ENCODE data around the gene DIABLO.

The DIABLO gene

GRCh38 chr12:122176473-122176872 is 49.4 kb downstream of the DIABLO start:
- 0 out of 2 replicates have a peak, but pooled peaks have one; percentile 15 for TF ChIP-seq CEBPB (IDR thresholded peaks at IDR 0.05)

DNA sequence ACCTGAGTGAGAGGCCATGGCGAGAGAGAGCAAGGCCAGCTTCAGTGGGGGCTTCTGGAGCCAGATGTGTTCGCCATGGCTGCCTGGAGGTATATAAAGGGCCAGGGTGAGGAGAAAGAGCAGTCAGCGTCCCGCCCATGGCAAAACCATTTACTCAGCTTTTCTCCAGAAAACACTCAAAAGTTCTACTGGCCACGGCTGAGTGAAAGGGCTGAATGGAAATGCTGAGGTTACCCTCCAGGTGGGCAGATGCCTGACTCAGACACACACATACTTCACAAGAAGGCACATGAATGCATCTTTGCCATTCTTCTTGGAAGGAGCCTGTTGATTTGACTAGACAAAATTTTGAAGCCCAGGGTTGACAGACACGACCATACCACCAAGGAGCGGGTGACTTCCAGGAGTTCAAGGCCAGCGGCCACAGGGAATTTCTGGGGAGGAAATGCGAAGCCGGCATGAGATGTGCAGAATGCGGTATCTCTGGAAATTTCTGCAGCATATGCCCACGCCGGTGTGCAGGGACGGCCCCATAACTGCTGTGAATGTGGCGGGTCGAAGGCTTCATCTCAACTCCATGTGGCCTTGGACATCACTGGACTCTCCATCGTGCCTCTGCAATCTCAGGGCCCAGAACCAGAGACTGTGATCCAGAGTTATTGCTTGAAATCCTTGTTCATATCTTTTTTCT is 51.6 kb downstream of the DIABLO start, which contains the start of gene IL31:
TSS of gene IL31 (minus strand) at position 67 of the 691 bp plus-strand sequence. CDS start at position 18, 49 bp downstream.
- TF ChIP-seq TCF12 (IDR thresholded peaks at IDR 0.05; ENCODE audit: low read depth), result no peak
- TF ChIP-seq RAD21 (IDR thresholded peaks at IDR 0.05; ENCODE audit: low read depth), result no peak
- TF ChIP-seq YY1 (IDR thresholded peaks at IDR 0.05; ENCODE audit: low read depth), result no peak
- no peak for TF ChIP-seq EGR1 (IDR thresholded peaks at IDR 0.05)
- TF ChIP-seq, protein P1, sequence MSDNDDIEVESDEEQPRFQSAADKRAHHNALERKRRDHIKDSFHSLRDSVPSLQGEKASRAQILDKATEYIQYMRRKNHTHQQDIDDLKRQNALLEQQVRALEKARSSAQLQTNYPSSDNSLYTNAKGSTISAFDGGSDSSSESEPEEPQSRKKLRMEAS (IDR thresholded peaks at IDR 0.05), result no peak
- no peak for TF ChIP-seq CEBPB (IDR thresholded peaks at IDR 0.05)
- TF ChIP-seq NFIC (IDR thresholded peaks at IDR 0.05), result no peak
- TF ChIP-seq ZBTB7A (IDR thresholded peaks at IDR 0.05; ENCODE audit: low read depth), result no peak
- TF ChIP-seq REST (IDR thresholded peaks at IDR 0.05; ENCODE audit: low read depth), result no peak
- TF ChIP-seq TAF1 (IDR thresholded peaks at IDR 0.05; ENCODE audit: low read depth), result no peak
- TF ChIP-seq, protein P2, sequence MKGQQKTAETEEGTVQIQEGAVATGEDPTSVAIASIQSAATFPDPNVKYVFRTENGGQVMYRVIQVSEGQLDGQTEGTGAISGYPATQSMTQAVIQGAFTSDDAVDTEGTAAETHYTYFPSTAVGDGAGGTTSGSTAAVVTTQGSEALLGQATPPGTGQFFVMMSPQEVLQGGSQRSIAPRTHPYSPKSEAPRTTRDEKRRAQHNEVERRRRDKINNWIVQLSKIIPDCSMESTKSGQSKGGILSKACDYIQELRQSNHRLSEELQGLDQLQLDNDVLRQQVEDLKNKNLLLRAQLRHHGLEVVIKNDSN (IDR thresholded peaks at IDR 0.05), result no peak
- no peak for TF ChIP-seq FOXM1 (IDR thresholded peaks at IDR 0.05; ENCODE audit: borderline replicate concordance, low read depth)
- TF ChIP-seq TEAD4 (IDR thresholded peaks at IDR 0.05), result no peak
- no peak for TF ChIP-seq CREB1 (IDR thresholded peaks at IDR 0.05; ENCODE audit: low read depth)
- no peak for TF ChIP-seq EP300 (IDR thresholded peaks at IDR 0.05; ENCODE audit: borderline replicate concordance)

GRCh38 chr12:122172262-122172939 is 53.5 kb downstream of the DIABLO start:
- TF ChIP-seq EP300 (IDR thresholded peaks at IDR 0.05; ENCODE audit: borderline replicate concordance) (no peak), FOXM1 (IDR thresholded peaks at IDR 0.05; ENCODE audit: borderline replicate concordance, low read depth) (no peak), RAD21 (IDR thresholded peaks at IDR 0.05; ENCODE audit: low read depth) (no peak), EGR1 (IDR thresholded peaks at IDR 0.05) (no peak)
- TF ChIP-seq, protein P2 (IDR thresholded peaks at IDR 0.05), result no peak

GRCh38 chr12:122171399-122171798 is 54.5 kb downstream of the DIABLO start:
- TF ChIP-seq FOXM1 (IDR thresholded peaks at IDR 0.05; ENCODE audit: borderline replicate concordance, low read depth) (no peak), YY1 (IDR thresholded peaks at IDR 0.05; ENCODE audit: low read depth) (no peak), CEBPB (IDR thresholded peaks at IDR 0.05) (no peak), CREB1 (IDR thresholded peaks at IDR 0.05; ENCODE audit: low read depth) (no peak)

DNA sequence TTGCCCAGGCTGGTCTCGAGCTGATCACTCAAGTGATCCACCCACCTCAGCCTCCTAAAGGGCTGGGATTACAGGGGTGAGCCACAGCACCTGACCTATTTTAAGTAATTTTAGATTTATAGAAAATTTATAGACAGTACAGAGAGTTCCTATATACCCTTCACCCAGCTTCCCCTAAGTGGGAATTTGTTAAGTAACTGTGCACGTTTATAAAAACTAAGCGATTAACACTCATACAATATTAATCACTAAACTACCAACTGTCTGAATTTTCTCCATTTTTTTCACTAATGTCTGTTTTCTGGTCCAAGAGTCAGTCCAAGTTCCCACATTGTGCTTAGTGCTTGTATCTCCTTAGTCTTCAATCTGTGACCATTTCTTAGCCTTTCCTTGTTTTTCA is 57.4 kb downstream of the DIABLO start:
- TF ChIP-seq, protein P1 (IDR thresholded peaks at IDR 0.05), result no peak
- TF ChIP-seq REST (IDR thresholded peaks at IDR 0.05; ENCODE audit: low read depth), result no peak
- no peak for TF ChIP-seq TAF1 (IDR thresholded peaks at IDR 0.05; ENCODE audit: low read depth)
- no peak for TF ChIP-seq NFIC (IDR thresholded peaks at IDR 0.05)
- TF ChIP-seq ZBTB7A (IDR thresholded peaks at IDR 0.05; ENCODE audit: low read depth), result no peak
- TF ChIP-seq CEBPB (IDR thresholded peaks at IDR 0.05), result no peak
- TF ChIP-seq EP300 (IDR thresholded peaks at IDR 0.05; ENCODE audit: borderline replicate concordance), result no peak
- TF ChIP-seq, protein P2 (IDR thresholded peaks at IDR 0.05), result no peak
- no peak for TF ChIP-seq TCF12 (IDR thresholded peaks at IDR 0.05; ENCODE audit: low read depth)
- no peak for TF ChIP-seq RAD21 (IDR thresholded peaks at IDR 0.05; ENCODE audit: low read depth)
- no peak for TF ChIP-seq CREB1 (IDR thresholded peaks at IDR 0.05; ENCODE audit: low read depth)
- no peak for TF ChIP-seq YY1 (IDR thresholded peaks at IDR 0.05; ENCODE audit: low read depth)
- TF ChIP-seq TEAD4 (IDR thresholded peaks at IDR 0.05), result no peak
- no peak for TF ChIP-seq FOXM1 (IDR thresholded peaks at IDR 0.05; ENCODE audit: borderline replicate concordance, low read depth)
- no peak for TF ChIP-seq EGR1 (IDR thresholded peaks at IDR 0.05)
